Stimulated activated CD4-positive, alpha-beta T cell treated with anti-CD3 and anti-CD28 coated beads, Interleukin-1b, Interleukin-23, amount 100 ng/mL, for 1 hour (primary cell): Measurements from ENCODE around the gene SPATA17.
"Not testable (repeated sequence)": the region's sequence is repeated elsewhere in the genome, so short reads cannot be mapped to it uniquely, and the experiment has no call there.

Experiments
- DNase-seq, 2 donors: peaks; one replicate each; pipeline ENCODE4 v3.0.0-alpha.2; 2020; ENCODE audit warnings: low read depth in 2 of 2

SPATA17 gene

GRCh38 chr1:217630711-217631591, at the start of gene SPATA17, which contains the start of gene GPATCH2:
Gene SPATA17 (plus strand): TSS chr1:217631344. CDS start chr1:217631379, 35 bp downstream.
Gene GPATCH2 (minus strand): TSS chr1:217631090. CDS start chr1:217630971, 119 bp downstream.
- DNase-seq: peak; percentile 33 to 40

GRCh38 chr1:217584286-217584811, 46.8 kb upstream of the SPATA17 start:
- DNase-seq: not testable (repeated sequence)

DNA sequence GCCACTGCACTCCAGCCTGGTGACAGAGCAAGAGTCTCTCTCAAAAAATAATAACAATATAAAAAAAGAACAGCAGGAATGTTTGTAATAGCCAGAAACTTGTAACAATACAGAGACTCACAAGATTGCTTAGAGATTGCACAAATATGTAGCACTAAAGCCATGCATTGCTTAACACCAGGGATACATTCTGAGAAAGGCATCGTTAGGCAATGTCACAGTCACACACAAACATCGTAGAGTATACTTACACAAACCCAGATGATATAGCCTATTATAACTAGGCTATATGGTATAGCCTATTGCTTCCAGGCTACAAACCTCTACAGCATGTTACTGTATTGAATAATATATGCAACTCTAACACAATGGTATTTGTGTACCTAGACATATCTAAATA, 45.6 kb upstream of the SPATA17 start:
- DNase-seq: no peak

- DNase-seq: no peak
Observed at GRCh38 chr1:217586586-217586985, 44.6 kb upstream of the SPATA17 start.

DNA sequence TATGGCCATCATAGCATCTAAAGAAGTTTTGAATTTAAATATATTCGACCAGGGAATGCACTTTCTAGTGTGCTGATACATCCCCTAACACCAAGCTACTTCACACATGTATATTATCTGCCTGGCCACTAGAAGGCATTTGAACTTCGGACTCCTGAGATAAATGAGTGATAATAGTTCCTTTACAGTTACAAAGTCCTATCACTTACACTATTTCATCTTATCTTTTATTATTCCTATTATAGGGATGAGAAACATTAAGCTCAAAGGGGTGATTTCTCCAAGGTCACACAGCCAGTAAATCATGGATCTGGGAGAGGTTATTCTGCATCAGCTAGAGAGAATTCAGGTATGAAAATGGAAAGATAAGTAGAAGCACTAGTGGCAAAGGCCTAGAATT, 40.5 kb upstream of the SPATA17 start:
- DNase-seq: no peak

- DNase-seq: no peak
Observed at GRCh38 chr1:217599154-217599553, 32.0 kb upstream of the SPATA17 start.

DNA sequence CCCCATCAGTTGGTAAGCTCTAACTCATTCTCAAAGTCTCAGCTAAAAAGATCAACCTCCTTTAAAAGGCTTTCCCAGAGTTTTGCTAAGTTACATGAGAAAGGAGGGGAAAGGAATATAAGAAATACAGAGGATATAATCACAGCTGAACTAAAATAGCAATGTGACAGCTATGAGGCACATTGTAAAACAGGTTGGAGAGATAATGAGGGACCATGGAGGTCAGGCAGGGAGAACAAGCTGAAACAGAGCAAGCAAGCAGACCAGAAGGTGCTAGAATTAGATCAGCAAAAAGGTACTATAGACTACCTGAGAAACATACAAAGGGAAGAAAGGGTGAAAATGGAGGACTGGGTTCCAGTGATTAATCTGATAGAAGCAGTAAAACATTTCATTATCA, 28.8 kb upstream of the SPATA17 start:
- no peak for DNase-seq

- no peak for DNase-seq
Observed at GRCh38 chr1:217605390-217605789, 25.8 kb upstream of the SPATA17 start.

DNA sequence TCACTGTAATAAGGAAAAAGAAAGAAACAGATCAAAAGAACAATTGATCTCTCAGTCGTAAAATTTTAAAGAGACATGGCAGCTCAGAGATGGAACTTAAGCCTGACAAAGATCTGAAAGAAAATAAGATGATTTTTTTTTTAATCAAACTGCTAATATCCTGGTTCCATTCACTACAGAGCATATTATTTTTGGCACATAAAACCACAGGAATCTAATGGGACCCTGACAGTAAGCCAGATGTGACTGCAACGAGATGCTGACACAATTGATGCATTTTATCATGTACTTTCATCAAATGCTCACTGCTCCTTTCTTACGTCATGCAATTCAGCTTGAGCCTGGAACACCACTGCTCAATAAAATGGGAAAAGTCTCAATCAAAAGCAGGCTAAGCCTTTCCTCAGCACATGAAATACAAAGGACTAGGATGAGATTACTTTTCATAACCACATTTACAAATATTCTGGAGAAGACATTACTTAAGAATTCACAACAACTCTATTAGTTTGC, 16.9 kb upstream of the SPATA17 start:
- no peak for DNase-seq

DNA sequence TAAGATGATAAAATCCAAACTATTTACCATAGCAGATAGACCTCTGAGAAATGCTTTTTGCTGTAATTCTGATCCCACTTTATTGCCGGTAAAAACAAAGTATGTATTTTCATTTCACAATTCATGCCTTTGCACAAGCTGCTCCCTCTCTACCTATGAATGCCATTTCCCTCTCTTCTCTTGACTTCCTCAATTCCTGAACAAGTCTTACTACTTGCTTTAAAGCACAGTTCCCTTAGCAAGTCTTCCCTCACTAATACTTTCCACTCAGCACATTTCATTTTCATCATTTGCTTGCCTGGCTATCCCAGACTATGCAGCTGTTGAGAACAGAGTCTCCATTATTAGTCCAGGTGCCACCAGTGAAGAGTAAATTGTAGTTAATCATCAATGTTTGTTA, 14.0 kb upstream of the SPATA17 start:
- DNase-seq: no peak

DNA sequence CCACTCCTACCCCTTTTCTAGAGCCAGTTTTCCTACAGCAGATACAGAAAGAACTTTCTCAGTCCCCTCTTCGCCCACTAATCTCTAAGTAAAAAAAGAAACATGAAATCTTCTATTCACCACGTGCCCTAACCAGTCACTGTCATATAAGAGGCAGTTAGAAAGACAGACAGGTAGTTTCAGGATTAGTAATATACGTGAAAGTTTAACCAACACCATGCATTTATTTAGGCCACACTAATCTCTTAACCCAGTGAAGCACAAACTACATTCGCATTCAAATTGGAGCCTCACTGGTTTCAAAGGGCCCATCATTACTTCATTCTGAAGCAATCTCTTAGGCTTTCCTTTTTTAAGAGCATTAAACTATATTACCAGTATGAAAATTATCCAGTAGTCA, 10.3 kb upstream of the SPATA17 start:
- no peak for DNase-seq

- no peak for DNase-seq
Observed at GRCh38 chr1:217622042-217622441, 9.1 kb upstream of the SPATA17 start.

- DNase-seq: no peak
Observed at GRCh38 chr1:217626321-217626720, 4.8 kb upstream of the SPATA17 start.

DNA sequence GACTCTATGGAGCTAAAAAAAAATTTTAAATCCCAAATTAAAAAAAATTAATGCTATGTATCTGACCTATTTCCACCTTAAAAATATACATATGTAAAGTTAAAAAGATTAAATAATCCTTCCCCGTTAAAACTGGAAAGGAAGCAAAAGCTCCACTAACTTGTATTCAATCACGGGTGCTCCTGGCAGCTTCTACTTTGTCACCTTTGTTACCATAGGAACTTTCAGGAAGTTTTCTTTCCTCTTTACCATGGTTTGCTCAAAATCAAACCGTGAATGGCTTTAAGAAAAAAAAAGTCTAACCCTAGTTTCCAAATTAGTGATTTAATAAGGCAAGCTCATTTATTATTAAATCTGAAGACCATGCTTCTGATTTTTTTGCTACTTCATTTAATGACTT, 3.7 kb upstream of the SPATA17 start:
- DNase-seq: no peak

GRCh38 chr1:217642455-217642854, 11.3 kb downstream of the SPATA17 start:
- no peak for DNase-seq

- no peak for DNase-seq
Observed at GRCh38 chr1:217647791-217648190, 16.6 kb downstream of the SPATA17 start.

- no peak for DNase-seq
Observed at GRCh38 chr1:217650674-217651073, 19.5 kb downstream of the SPATA17 start.

GRCh38 chr1:217660353-217661062, 29.4 kb downstream of the SPATA17 start:
- no peak for DNase-seq

DNA sequence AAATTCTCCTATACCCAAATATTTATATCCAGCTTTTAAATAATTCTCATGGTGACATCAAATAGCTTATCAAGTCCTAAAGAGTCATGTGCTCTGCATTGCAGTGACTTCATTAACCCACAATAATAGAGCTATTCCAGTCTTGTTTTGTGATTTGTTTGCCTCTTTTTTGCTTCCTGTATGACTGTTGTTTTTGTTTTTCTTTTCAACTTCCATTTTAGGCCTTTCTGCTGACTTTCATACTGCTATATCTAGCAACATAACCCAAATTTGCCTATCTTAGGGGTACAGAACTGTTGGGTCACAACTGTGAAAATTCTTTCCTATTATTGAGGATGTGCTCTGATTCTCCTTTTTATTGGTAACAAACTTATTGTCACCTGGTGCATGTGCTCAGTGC, 30.3 kb downstream of the SPATA17 start:
- no peak for DNase-seq

GRCh38 chr1:217668351-217668940, 37.3 kb downstream of the SPATA17 start:
- no peak for DNase-seq

- no peak for DNase-seq
Observed at GRCh38 chr1:217673387-217673786, 42.2 kb downstream of the SPATA17 start.
